Activated gamma-delta T cell (primary cell): ENCODE data around the gene NEURL1B.
"Not testable (repeated sequence)": the region's sequence is repeated elsewhere in the genome, so short reads cannot be mapped to it uniquely, and the experiment has no call there.

Source experiments
- DNase-seq: peaks from one replicate; lab custom pipeline; 2025; lab: John Stamatoyannopoulos, UW
- total RNA-seq, 2 donors: gene quantifications; one replicate each; lab custom pipeline; 2026; lab: John Stamatoyannopoulos, UW

Gene NEURL1B, protein sequence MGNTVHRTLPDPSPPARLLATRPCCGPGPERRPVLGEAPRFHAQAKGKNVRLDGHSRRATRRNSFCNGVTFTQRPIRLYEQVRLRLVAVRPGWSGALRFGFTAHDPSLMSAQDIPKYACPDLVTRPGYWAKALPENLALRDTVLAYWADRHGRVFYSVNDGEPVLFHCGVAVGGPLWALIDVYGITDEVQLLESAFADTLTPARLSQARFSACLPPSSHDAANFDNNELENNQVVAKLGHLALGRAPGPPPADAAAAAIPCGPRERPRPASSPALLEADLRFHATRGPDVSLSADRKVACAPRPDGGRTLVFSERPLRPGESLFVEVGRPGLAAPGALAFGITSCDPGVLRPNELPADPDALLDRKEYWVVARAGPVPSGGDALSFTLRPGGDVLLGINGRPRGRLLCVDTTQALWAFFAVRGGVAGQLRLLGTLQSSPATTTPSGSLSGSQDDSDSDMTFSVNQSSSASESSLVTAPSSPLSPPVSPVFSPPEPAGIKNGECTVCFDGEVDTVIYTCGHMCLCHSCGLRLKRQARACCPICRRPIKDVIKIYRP
- 0.26 to 1.4 reads per million in 2 donors for total RNA-seq

GRCh38 chr5:172640822-172641358, at the start of gene NEURL1B:
Gene NEURL1B (plus strand): TSS chr5:172641263. CDS start chr5:172641407, 144 bp downstream.
- no peak for DNase-seq

GRCh38 chr5:172591636-172592035, 49.4 kb upstream of the NEURL1B start:
- DNase-seq: no peak

DNA sequence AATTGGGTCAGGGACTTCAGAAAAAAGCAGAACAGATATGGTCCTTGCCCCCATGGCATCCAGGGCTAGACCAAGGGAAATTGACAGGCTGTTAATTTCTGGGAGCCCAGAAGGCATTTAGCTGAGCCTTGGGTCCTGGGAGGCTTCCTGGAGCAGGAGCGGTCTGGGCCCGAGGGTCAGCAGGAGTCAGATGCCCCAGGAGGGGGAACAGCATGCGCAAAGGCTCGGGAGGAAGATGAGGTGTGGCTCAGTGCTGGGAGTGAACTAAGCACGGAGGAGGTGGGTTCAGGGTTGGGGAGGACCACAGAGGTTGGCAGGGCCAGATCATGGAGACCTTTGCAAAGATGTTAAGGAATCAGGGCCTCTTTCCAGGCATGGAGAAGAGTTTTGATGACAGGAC, 48.2 kb upstream of the NEURL1B start:
- DNase-seq: no peak

- DNase-seq: no peak
Measured at GRCh38 chr5:172593306-172593705, 47.8 kb upstream of the NEURL1B start.

- no peak for DNase-seq
Measured at GRCh38 chr5:172593721-172594235, 47.3 kb upstream of the NEURL1B start.

- DNase-seq: no peak
Measured at GRCh38 chr5:172594431-172594830, 46.6 kb upstream of the NEURL1B start.

GRCh38 chr5:172594867-172595466, 46.1 kb upstream of the NEURL1B start:
- no peak for DNase-seq

GRCh38 chr5:172595596-172596455, 45.2 kb upstream of the NEURL1B start:
- DNase-seq: no peak

- DNase-seq: no peak
Measured at GRCh38 chr5:172596638-172597231, 44.3 kb upstream of the NEURL1B start.

DNA sequence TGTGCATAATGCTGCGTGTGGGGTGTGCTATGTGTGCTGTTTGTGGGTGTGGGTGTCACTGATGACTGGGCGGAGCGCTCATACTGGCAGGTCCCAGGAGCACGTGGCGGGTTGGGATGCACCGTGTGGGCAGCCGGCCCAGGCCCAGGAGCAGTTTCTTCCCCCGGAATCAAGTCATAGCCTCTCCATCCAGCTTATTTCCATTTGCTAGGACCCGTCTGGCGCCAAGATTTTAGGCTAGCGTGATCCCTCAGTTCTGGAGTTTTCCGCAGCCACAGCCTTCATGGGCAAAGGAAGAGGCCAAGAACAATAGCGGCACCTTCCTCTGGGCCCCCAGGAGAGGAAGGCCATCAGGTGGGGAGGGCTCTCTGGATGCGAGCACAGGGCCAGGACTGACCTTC, 43.3 kb upstream of the NEURL1B start:
- no peak for DNase-seq

GRCh38 chr5:172598251-172599203, 42.5 kb upstream of the NEURL1B start:
- no peak for DNase-seq

GRCh38 chr5:172599204-172599567, 41.9 kb upstream of the NEURL1B start:
- DNase-seq: no peak

DNA sequence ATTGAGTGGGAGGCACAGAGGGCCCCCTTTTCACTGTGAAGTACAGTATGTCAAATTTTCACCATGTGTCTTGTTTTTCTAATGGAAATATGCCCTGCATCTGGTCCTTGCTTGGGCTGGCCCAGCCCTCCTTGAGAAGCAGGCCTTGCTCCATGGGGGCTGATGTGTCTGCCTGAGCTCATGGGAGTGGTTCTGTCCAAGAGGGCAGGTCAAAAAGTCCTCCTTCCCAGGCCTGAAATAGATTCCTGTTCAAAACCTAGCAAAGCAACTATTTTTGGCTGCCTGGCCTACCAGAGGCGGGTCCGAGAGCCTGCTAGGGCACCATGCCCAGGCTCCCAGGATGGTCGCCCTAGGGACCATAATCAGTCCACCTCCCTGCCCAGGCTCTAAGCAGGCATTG, 40.5 kb upstream of the NEURL1B start:
- DNase-seq: no peak

DNA sequence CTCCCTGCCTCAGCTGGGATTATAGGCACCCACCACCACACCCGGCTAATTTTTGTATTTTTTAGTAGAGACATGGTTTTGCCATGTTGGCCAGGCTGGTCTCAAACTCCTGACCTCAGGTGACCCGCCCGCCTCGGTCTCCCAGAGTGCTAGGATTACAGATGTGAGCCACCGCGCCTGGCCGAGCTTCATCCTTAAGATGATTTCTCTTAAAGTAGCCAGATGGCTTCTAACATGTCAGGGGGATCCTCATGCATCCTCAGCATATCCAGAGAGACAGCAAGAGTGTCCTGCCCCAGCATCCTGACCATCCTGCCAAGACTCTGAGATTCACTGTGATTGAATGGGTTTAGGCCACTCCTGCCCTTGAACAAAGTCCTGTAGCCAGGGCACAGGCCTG, 39.5 kb upstream of the NEURL1B start:
- not testable (repeated sequence) for DNase-seq

DNA sequence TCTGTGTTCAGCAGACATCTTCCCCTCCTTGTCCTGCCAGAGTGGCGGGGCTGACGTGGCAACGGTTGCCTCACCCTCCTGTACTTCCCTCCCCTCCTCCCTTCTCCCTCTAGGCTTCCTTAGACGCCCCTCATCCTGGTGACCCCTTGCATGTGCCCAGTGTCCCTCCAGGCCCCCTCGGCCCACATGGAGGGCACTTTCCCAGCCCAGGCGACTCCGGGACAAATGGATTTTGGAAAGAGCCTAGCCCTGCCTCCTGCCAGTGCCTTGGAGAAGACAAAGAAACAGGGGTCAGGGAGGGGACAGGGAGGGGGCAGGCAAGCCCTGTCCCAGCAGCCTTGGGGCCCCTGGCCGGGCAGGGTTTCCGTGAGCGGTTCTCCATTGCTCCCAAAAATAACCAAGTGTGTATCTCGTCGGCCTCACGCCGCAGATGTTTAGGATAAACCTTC, 38.3 kb upstream of the NEURL1B start:
- DNase-seq: no peak

DNA sequence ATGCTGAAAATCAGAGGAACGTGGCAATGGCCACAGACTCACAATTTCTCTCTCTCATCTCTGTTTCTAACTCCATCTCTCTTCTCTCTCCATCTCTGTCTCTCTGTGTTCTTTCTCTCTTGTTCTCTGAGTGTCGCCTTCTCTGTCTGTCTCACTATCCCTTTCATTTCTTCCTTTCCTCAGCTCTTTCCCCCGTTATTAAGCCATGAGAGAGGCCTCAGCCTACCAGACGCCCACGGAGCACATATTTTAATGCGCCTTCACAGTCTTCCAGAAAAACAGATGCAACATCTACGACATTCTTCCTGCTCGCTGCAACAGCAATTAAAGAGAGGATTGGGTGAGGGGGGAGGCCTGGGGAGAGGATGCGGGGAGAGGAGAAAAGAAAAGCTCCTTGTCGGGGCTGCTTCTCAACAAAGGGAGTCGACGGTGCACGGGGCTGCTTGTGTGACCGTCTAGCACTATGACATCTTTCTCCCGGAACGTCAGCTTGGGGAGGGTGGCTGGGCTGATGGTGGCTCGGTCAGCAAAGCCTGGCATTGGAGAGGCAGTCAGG, 37.7 kb upstream of the NEURL1B start:
- no peak for DNase-seq

GRCh38 chr5:172605466-172605865, 35.6 kb upstream of the NEURL1B start:
- no peak for DNase-seq

GRCh38 chr5:172606156-172606785, 34.8 kb upstream of the NEURL1B start:
- DNase-seq: no peak

- no peak for DNase-seq
Measured at GRCh38 chr5:172607213-172607793, 33.8 kb upstream of the NEURL1B start.
